Measurements from ENCODE around the gene SYDE2. TPM values are rescaled to one million over a fixed set of nuclear protein-coding genes. Genes with fewer than 3 reads are reported as not detected.
A peak's percentile ranks its signal among the peaks of the same experiment; 100 is the strongest.

Gene SYDE2
- total and polyA plus RNA-seq, 2 experiments from 2014 or later = 5.5 to 14.9 TPM

GRCh38 chr1:85134583-85135391, 66.0 kb downstream of the SYDE2 start:
- Histone ChIP-seq H3K4me2 (peak overlapping the region; percentile 38), H2AFZ (peak overlapping the region; percentile 5)
- DNase-seq (ENCODE audit: low spot score) = peak; percentile 64

GRCh38 chr1:85133565-85134159, 67.2 kb downstream of the SYDE2 start:
- 88% methylated on average over 2 of the region's 2 CpGs for WGBS (ENCODE audit: low lambda C conversion rate, missing lambda C conversion rate)
- no peak for DNase-seq (ENCODE audit: low spot score)
- H3K9me2 ChIP-seq (replicated peaks; ENCODE audit: insufficient read depth) = no peaks in the 10 kb centered on the region
- H3K27me3 ChIP-seq = no peaks in the 10 kb centered on the region
- no peaks in the 10 kb centered on the region for H3K79me2 ChIP-seq
- H3K4me3 ChIP-seq = no peak overlapping the region
- no peaks in the 10 kb centered on the region for H3K36me3 ChIP-seq (replicated peaks; ENCODE audit: insufficient read depth, low read depth)
- peak overlapping the region; percentile 34 for H3K27ac ChIP-seq
- no peaks in the 10 kb centered on the region for H4K20me1 ChIP-seq (ENCODE audit: insufficient read depth, poor library complexity, severe bottlenecking)
- TF ChIP-seq EZH2phosphoT487 (IDR thresholded peaks at IDR 0.05; ENCODE audit: low read depth, severe bottlenecking, unreplicated experiment) (no peak), EZH2 (IDR thresholded peaks at IDR 0.05; ENCODE audit: borderline replicate concordance) (no peak)
- TF ChIP-seq, protein P1, sequence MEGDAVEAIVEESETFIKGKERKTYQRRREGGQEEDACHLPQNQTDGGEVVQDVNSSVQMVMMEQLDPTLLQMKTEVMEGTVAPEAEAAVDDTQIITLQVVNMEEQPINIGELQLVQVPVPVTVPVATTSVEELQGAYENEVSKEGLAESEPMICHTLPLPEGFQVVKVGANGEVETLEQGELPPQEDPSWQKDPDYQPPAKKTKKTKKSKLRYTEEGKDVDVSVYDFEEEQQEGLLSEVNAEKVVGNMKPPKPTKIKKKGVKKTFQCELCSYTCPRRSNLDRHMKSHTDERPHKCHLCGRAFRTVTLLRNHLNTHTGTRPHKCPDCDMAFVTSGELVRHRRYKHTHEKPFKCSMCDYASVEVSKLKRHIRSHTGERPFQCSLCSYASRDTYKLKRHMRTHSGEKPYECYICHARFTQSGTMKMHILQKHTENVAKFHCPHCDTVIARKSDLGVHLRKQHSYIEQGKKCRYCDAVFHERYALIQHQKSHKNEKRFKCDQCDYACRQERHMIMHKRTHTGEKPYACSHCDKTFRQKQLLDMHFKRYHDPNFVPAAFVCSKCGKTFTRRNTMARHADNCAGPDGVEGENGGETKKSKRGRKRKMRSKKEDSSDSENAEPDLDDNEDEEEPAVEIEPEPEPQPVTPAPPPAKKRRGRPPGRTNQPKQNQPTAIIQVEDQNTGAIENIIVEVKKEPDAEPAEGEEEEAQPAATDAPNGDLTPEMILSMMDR (IDR thresholded peaks at IDR 0.05; ENCODE audit: poor library complexity) = no peak
- H3K9me3 ChIP-seq (ENCODE audit: low read depth) = no peaks in the 10 kb centered on the region
- H2AFZ ChIP-seq = no peak overlapping the region
- H3K4me1 ChIP-seq (ENCODE audit: insufficient read depth) = peaks cover 23% of the 10 kb centered on the region
- no peak overlapping the region for H3K4me2 ChIP-seq

More at GRCh38 chr1:85134583-85135391, 66.0 kb downstream of the SYDE2 start:
- Histone ChIP-seq H3K4me3 (no peak overlapping the region), H3K79me2 (no peaks in the 10 kb centered on the region), H3K4me1 (ENCODE audit: insufficient read depth) (peaks cover 23% of the 10 kb centered on the region), H3K27ac (peak overlapping the region; percentile 81), H3K36me3 (replicated peaks; ENCODE audit: insufficient read depth, low read depth) (no peaks in the 10 kb centered on the region), H3K27me3 (no peaks in the 10 kb centered on the region), H3K9me2 (replicated peaks; ENCODE audit: insufficient read depth) (no peaks in the 10 kb centered on the region), H4K20me1 (ENCODE audit: insufficient read depth, poor library complexity, severe bottlenecking) (no peaks in the 10 kb centered on the region), H3K9me3 (ENCODE audit: low read depth) (no peaks in the 10 kb centered on the region)
- WGBS (ENCODE audit: low lambda C conversion rate, missing lambda C conversion rate) = 51% methylated on average over 3 of the region's 3 CpGs
- TF ChIP-seq EZH2phosphoT487 (IDR thresholded peaks at IDR 0.05; ENCODE audit: low read depth, severe bottlenecking, unreplicated experiment) (no peak), EZH2 (IDR thresholded peaks at IDR 0.05; ENCODE audit: borderline replicate concordance) (no peak)
- TF ChIP-seq, protein P1 (IDR thresholded peaks at IDR 0.05; ENCODE audit: poor library complexity) = no peak

GRCh38 chr1:85132078-85132720, 68.6 kb downstream of the SYDE2 start:
- Histone ChIP-seq H3K9me2 (replicated peaks; ENCODE audit: insufficient read depth) (no peaks in the 10 kb centered on the region), H3K4me1 (ENCODE audit: insufficient read depth) (peaks cover 23% of the 10 kb centered on the region), H3K36me3 (replicated peaks; ENCODE audit: insufficient read depth, low read depth) (no peaks in the 10 kb centered on the region), H4K20me1 (ENCODE audit: insufficient read depth, poor library complexity, severe bottlenecking) (no peaks in the 10 kb centered on the region), H3K27ac (no peak overlapping the region), H3K4me3 (no peak overlapping the region), H3K4me2 (no peak overlapping the region), H3K79me2 (no peaks in the 10 kb centered on the region), H3K27me3 (no peaks in the 10 kb centered on the region), H2AFZ (no peak overlapping the region), H3K9me3 (ENCODE audit: low read depth) (no peaks in the 10 kb centered on the region)
- DNase-seq (ENCODE audit: low spot score) = no peak
- TF ChIP-seq EZH2 (IDR thresholded peaks at IDR 0.05; ENCODE audit: borderline replicate concordance) (no peak), EZH2phosphoT487 (IDR thresholded peaks at IDR 0.05; ENCODE audit: low read depth, severe bottlenecking, unreplicated experiment) (no peak)
- TF ChIP-seq, protein P1 (IDR thresholded peaks at IDR 0.05; ENCODE audit: poor library complexity) = no peak
- WGBS (ENCODE audit: low lambda C conversion rate, missing lambda C conversion rate) = 90% methylated on average over 4 of the region's 4 CpGs

Data from hepatocyte (in vitro differentiated cells).